Epithelial cell of proximal tubule (primary cell): ENCODE results near the gene MARCHF10. TPM values are rescaled to one million over a fixed set of nuclear protein-coding genes. Genes with fewer than 3 reads are reported as not detected.

Experiments used
- DNase-seq: peaks from one replicate; pipeline ENCODE4 v3.0.0-alpha.2; 2011; ENCODE audit warnings: low read depth
- H3K4me3 ChIP-seq: 2 replicates; pipeline ENCODE4 v1.5.1; 2011; ENCODE audit warnings: low read depth, mild to moderate bottlenecking, low read length
- total RNA-seq: library from RNA; depleted of rRNA; stranded (reverse); fragments of >200 nt; gene quantifications from 2 replicates; pipeline ENCODE4 v1.2.3, GENCODE V29; 2015
- TF ChIP-seq, protein P1 (sequence below): conservative IDR thresholded peaks from 2 replicates; pipeline ENCODE4 v1.5.1; 2012; ENCODE audit warnings: low read depth, mild to moderate bottlenecking, low read length

The MARCHF10 gene
- total RNA-seq, 1 donor from 2014 or later, result 4.8 TPM

DNA sequence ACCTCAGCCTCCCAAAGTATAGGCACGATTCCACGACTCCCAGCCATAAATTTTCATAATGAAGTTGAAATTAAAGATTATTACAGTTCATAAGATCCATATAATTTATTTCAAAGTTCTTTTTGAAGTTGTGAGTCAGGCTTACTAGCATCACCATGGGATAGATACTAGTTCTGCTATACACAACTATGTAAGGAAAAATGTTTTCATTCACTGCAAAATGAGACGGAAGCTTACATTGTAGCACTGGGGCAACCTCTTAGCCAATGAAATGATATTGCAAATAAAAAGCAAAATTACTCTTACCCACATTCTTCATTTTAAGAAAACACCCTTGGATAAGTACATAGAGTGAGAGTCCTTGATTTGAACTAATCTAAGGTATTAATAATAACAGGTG, 18.8 kb upstream of the MARCHF10 start:
- no peak for DNase-seq
- H3K4me3 ChIP-seq, result no peak overlapping the region
- TF ChIP-seq, protein P1, sequence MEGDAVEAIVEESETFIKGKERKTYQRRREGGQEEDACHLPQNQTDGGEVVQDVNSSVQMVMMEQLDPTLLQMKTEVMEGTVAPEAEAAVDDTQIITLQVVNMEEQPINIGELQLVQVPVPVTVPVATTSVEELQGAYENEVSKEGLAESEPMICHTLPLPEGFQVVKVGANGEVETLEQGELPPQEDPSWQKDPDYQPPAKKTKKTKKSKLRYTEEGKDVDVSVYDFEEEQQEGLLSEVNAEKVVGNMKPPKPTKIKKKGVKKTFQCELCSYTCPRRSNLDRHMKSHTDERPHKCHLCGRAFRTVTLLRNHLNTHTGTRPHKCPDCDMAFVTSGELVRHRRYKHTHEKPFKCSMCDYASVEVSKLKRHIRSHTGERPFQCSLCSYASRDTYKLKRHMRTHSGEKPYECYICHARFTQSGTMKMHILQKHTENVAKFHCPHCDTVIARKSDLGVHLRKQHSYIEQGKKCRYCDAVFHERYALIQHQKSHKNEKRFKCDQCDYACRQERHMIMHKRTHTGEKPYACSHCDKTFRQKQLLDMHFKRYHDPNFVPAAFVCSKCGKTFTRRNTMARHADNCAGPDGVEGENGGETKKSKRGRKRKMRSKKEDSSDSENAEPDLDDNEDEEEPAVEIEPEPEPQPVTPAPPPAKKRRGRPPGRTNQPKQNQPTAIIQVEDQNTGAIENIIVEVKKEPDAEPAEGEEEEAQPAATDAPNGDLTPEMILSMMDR, result no peak

DNA sequence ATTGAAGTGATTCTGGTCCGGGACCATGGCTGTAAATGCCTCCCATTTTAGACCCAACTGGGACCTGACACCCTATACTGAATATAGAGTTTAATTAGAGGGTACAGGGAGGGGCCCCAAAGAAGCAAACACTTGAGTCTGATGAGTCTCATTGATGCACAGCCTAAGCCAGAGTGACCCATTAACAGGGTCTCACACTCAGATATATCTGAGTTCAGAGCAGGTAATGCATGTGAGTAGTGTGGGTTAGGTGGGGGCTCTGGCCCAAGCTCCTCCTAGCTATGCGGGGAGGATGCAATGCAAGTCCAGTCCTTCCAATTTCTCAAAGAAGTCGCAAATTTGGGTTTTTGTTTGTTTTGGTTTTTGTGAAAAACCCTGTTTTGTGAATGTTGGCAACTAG, 17.1 kb upstream of the MARCHF10 start:
- TF ChIP-seq, protein P1, result no peak
- no peak for DNase-seq
- no peak overlapping the region for H3K4me3 ChIP-seq

DNA sequence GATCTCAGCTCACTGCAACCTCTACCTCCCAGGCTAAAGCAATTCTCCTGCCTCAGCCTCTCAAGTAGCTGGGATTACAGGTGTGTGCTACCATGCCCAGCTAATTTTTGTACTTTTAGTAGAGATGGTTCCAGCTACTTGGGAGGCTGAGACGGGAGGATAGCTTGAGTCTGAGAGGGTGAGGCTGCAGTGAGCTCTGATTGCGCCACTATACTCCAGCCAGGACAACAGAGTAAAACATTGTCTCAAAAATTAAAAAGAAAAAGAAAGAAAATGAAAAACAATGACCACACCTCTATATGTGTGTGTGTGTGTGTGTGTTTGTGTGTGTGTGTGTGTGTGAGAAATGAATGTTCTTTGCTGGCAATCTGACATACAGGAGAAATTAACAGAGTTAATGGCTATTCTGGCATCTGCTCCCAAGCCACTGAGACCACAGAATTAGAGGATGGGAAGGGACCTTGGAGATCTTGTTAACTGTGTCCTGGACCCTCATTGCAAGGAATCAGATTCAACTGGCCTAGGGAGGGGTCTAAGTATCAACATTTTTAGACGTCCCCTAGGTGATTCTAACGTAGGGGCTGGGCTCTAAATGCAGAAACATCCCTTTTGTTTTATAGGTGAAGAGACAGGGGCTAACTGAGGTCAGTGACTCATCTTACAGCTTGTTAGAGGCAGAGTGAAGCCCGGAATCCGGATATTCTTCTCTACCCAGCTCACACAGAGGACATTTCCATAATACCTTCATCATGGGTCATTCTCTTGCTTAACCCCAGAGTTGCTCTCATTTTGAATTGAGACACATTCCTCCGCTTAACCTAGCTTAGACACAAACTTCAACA, 16.4 kb upstream of the MARCHF10 start:
- peak; percentile 97 for DNase-seq
- no peak overlapping the region for H3K4me3 ChIP-seq
- TF ChIP-seq, protein P1, result no peak

DNA sequence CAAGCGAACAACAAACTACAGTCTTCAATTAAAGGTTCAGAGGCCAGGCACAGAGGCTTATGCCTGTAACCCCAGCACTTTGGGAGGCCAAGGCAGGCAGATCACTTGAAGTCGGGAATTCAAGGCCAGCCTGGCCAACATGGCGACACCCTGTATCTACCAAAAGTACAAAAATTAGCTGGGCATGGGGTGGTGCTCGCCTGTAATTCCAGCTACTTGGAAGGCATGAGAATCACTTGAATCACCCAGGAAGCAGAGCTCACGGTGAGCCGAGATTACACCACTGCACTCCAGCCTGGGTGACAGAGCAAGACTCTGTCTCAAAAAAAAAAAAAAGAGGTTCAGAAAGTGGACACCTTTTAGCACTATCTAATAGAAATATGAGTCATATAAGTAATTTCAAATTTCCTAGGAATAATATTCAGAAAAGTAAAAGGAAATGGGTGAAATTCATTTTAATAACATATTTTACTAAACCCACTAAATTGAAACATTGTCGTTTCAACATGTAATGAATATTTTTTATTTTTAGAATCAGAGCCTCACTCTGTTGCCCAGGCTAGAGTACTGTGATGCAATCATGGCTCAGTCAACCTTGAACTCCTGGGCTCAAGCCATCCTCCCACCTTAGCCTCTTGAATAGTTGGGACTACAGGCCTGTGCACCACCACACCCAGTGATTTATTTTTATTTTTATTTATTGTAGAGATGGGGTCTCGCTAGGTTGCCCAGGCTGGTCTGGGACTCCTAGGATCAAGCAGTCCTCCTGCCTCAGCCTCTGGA, 15.2 kb upstream of the MARCHF10 start:
- DNase-seq, result peak; percentile 81
- TF ChIP-seq, protein P1, result no peak
- no peak overlapping the region for H3K4me3 ChIP-seq

DNA sequence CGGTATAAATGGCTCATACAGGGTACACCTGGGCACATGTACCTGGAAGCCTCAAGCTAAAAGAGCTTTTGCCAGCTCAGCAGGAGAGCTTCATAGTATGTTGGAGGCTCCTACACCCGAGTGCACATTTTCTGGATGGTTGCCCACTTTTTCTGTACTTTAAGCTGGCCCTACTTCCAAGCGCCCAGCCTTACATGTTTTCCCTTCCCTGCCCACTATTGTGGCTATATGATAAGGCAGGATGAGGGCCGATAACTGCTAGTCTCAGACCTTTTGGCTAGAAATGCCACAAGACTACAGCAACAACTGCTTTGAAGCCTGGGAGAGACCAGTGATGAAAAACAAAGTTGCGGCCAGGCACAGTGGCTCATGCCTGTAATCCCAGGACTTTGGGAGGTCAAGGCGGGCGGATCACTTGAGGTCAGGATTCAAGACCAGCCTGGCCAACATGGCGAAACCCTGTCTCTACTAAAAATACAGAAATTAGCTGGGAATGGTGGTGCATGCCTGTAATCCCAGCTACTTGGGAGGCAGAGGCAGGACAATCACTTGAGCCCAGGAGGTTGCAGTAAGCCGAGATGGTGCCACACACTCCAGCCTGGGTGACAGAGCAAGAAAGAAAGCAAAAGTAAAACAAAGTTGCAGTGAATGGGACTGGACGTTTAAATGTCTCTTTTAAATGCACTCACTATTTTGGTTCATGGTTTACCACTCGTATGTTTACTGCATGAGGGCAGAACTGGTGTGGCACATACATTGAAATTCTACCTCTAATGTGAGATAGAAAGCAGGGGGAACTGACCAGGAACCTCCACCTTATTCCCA, 14.2 kb upstream of the MARCHF10 start:
- no peak overlapping the region for H3K4me3 ChIP-seq
- DNase-seq, result no peak

More for the DNA sequence above, 14.2 kb upstream of the MARCHF10 start:
- TF ChIP-seq, protein P1, result no peak
